HepG2 (cell line): ENCODE results near the gene DHX32. TPM values are rescaled to one million over a fixed set of nuclear protein-coding genes. Genes with fewer than 3 reads are reported as not detected.
"Not testable (repeated sequence)": the region's sequence is repeated elsewhere in the genome, so short reads cannot be mapped to it uniquely, and the experiment has no call there.

ENCODE experiments used
- ATAC-seq: fragments of 200-7000 bp; cut with Tn5 transposase; 3 replicates; pipeline ENCODE4 v1.9.1; 2020; ENCODE audit warnings: mild to moderate bottlenecking, moderate library complexity
- BruUV-seq: library from RNA; stranded (reverse); fragments of 400-500 nt; replicated peaks from 2 replicates; lab custom pipeline; 2021; lab: Mats Ljungman, UMichigan
- CTCF ChIA-PET: fragments of 300-600 bp; formaldehyde crosslinking; extraction: SDS; loops from one replicate; lab custom pipeline; 2021; ENCODE audit warnings: low total read pairs, inconsistent platforms, low intra/inter-chr PET ratio; lab: Yijun Ruan, JAX
- POLR2A ChIA-PET: fragments of 350-600 bp; sonication (Branson Sonifier 250); formaldehyde crosslinking; loops from one replicate; lab custom pipeline; 2020; ENCODE audit warnings: antibody characterized with exemption, inconsistent platforms; lab: Yijun Ruan, JAX
- DNase-seq: peaks from one replicate; pipeline ENCODE4 v3.0.0-alpha.2; 2015; ENCODE audit warnings: low spot score
- FAIRE-seq: peaks from 3 replicates; lab custom pipeline; 2011; peaks lifted over from hg19 to GRCh38; lab: Jason Lieb, UNC
- H2AFZ ChIP-seq: one replicate; pipeline ENCODE4 v1.6.1; 2011; ENCODE audit warnings: low read length, inconsistent platforms
- H3K27ac ChIP-seq: fragments of 300-600 bp; 3 replicates; pipeline ENCODE4 v1.8.0; 2011; ENCODE audit warnings: mixed run types, mild to moderate bottlenecking, mixed read lengths, low read length, inconsistent platforms; ENCODE audit not compliant: insufficient read depth; ENCODE audit errors: extremely low read length
- H3K27me3 ChIP-seq, 2 experiments: fragments of 200-600 bp in 1 of 2; 2 replicates in 1 of 2; 3 replicates in 1 of 2; pipeline versions ENCODE4 v1.6.0 to v1.8.0; 2011; ENCODE audit warnings: low read length in 2 of 2, mild to moderate bottlenecking in 2 of 2, moderate library complexity in 2 of 2, inconsistent platforms in 1 of 2; ENCODE audit not compliant: insufficient read depth in 2 of 2, control insufficient read depth in 1 of 2
- H3K36me3 ChIP-seq, 2 experiments: fragments of 200-600 bp in 1 of 2; replicated peaks in 1 of 2; 2 replicates in 1 of 2; 3 replicates in 1 of 2; pipeline versions ENCODE4 v1.5.1 to v1.8.0; 2011; ENCODE audit warnings: low read length in 2 of 2, inconsistent platforms in 1 of 2; ENCODE audit not compliant: insufficient read depth in 2 of 2, control insufficient read depth in 1 of 2
- H3K4me1 ChIP-seq: 2 replicates; pipeline ENCODE4 v1.5.1; 2012; ENCODE audit warnings: low read length, inconsistent platforms; ENCODE audit not compliant: insufficient read depth
- H3K4me2 ChIP-seq: 2 replicates; pipeline ENCODE4 v1.6.0; 2011; ENCODE audit warnings: low read depth, low read length, inconsistent platforms
- H3K4me3 ChIP-seq, 3 experiments: fragments of 200-600 bp in 1 of 3; sonication (generic), shearing (Covaris generic) in 1 of 3; replicated peaks in 1 of 3; 2 replicates each; pipeline ENCODE4 v1.5.1; 2011 to 2016; ENCODE audit warnings: low read length in 3 of 3, inconsistent platforms in 2 of 3, low read depth in 2 of 3, mild to moderate bottlenecking in 2 of 3, control low read depth in 1 of 3, mixed read lengths in 1 of 3; ENCODE audit not compliant: insufficient read depth in 1 of 3
- H3K79me2 ChIP-seq: one replicate; pipeline ENCODE4 v1.6.1; 2011; ENCODE audit warnings: low read length, inconsistent platforms; ENCODE audit not compliant: insufficient read depth
- H3K9ac ChIP-seq: 2 replicates; pipeline ENCODE4 v1.6.0; 2011; ENCODE audit warnings: mild to moderate bottlenecking, low read depth, low read length, inconsistent platforms; ENCODE audit not compliant: insufficient read depth
- H3K9me3 ChIP-seq: 2 replicates; pipeline ENCODE4 v1.5.1; 2012; ENCODE audit warnings: mild to moderate bottlenecking, low read length
- H4K20me1 ChIP-seq: 2 replicates; pipeline ENCODE4 v1.6.0; 2011; ENCODE audit warnings: inconsistent platforms, mild to moderate bottlenecking, low read length, moderate library complexity; ENCODE audit not compliant: insufficient read depth
- CEBPB ChIP-seq: IDR thresholded peaks from 2 replicates; pipeline ENCODE4 v1.6.1; 2011; ENCODE audit warnings: low read depth, low read length, improper control_type of control experiment, borderline replicate concordance
- PLRG1 ChIP-seq: fragments of 450-650 bp; conservative IDR thresholded peaks from 2 replicates; pipeline ENCODE4 v1.6.1; 2016
- WGBS: methylation state at CpG from one replicate; pipeline ENCODE4 v1.1.6; 2017; ENCODE audit warnings: low lambda C conversion rate; 5-methylcytosine and 5-hydroxymethylcytosine counted together
- in situ Hi-C: cut with HindIII; loops from 2 replicates; pipeline ENCODE4 v1.10.0; 2017; ENCODE audit warnings: low pct_unique_long_range_greater_than_20kb; ENCODE audit not compliant: extremely low pct_ligation_motif_present
- intact Hi-C: fragments of 100-400 bp; cut with micrococcal nuclease; formaldehyde crosslinking; loops from one replicate; pipeline ENCODE4 v1.10.0; 2022; ENCODE audit not compliant: unreplicated experiment
- polyA plus RNA-seq, 8 experiments: library from polyadenylated mRNA; depleted of rRNA in 3 of 8; stranded (reverse) in 7 of 8; unstranded in 1 of 8; fragments of >200 nt; fragmentation: Illumina TruSeq in 4 of 8; extraction: Trizol in 4 of 8; gene quantifications; 2 replicates each; pipeline versions ENCODE4 v1.2.1 to v1.2.3, GENCODE V29; 2011 to 2016; ENCODE audit warnings: low read depth in 4 of 8, missing spikeins in 1 of 8, mixed read lengths in 1 of 8; ENCODE audit not compliant: insufficient read depth in 1 of 8
- total RNA-seq, 5 experiments: library from RNA; depleted of rRNA; stranded (reverse); fragments of >200 nt; fragmentation: Illumina TruSeq; extraction: Trizol; gene quantifications; 2 replicates each; pipeline ENCODE4 v1.2.3, GENCODE V29; 2016; ENCODE audit warnings: low read depth in 1 of 5

Gene DHX32
- total and polyA plus RNA-seq, 2 of the 13 experiments (the other 11 are each of a cell fraction or from before 2014, with no cell fraction given), result 15.5 to 16.5 TPM

DNA sequence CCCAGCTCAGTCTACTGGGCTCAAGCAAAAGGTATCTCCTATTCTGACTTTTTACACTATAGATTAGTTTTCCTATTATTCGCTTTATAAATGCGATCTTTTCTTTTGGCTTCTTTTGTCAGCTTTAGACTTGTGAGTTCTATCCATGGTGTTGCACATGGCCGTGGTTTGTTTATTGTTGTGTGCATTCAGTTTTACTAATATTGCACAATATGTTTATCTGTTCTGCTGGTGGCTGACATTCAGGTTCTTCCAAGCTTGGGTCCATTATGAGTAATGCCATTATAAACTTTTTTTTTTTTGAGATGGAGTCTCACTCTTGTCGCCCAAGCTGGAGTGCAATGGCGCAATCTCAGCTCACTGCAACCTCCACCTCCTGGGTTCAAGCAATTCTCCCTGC lies 46.2 kb upstream of the DHX32 start:
- H3K4me2 ChIP-seq, result not testable (repeated sequence)

DNA sequence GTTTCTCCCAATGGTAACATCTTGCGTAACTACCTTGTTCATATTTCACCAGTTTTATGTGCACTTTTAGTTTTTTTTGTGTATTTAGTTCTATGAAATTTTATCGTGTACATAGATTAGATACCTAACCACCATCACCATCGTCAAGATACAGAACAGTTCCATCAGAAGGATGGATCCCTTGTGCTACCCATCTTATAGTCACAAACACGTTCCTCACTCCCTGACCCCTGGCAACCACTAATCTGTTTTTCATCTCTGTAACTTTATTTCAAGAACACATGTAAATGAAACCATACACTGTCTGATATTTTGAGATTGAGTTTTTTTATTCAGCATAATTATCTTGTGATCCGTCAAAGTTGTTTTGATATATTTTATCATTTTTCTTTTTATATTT lies 45.2 kb upstream of the DHX32 start:
- H3K4me2 ChIP-seq, result no peak overlapping the region
- no peak for FAIRE-seq
- H3K79me2 ChIP-seq, result no peaks in the 10 kb centered on the region
- peaks cover 0 to 5% of the 10 kb centered on the region in 2 experiments; a peak in 1 of 5 replicates for H3K27me3 ChIP-seq
- no peak overlapping the region for H2AFZ ChIP-seq
- no peak overlapping the region for H3K4me3 ChIP-seq
- no TSS peak for BruUV-seq
- TF ChIP-seq PLRG1 (no peak), CEBPB (peak; percentile 34; the same call in 1 of the 2 replicates)
- in situ Hi-C loops, result no loop called here
- no peak for ATAC-seq
- no peak overlapping the region for H3K27ac ChIP-seq
- no peak overlapping the region for H3K9ac ChIP-seq
- ChIA-PET POLR2A (no interaction called here), CTCF (no interaction called here)
- no peaks in the 10 kb centered on the region for H3K36me3 ChIP-seq
- DNase-seq, result no peak
- peaks cover 11% of the 10 kb centered on the region for H3K9me3 ChIP-seq
- intact Hi-C loops, result no loop called here
- WGBS, result 10% methylated on average over 5 of the region's 5 CpGs
- H4K20me1 ChIP-seq, result no peaks in the 10 kb centered on the region
- no peaks in the 10 kb centered on the region for H3K4me1 ChIP-seq

More for the DNA sequence above, 46.2 kb upstream of the DHX32 start:
- FAIRE-seq, CTCF ChIA-PET, H3K27me3 ChIP-seq, DNase-seq, in situ Hi-C loops, H3K36me3 ChIP-seq, H3K4me1 ChIP-seq, ATAC-seq, H3K27ac ChIP-seq, H3K9ac ChIP-seq, H2AFZ ChIP-seq, H3K4me3 ChIP-seq, BruUV-seq, POLR2A ChIA-PET, intact Hi-C loops, H3K79me2 ChIP-seq, H4K20me1 ChIP-seq: not testable (repeated sequence)
- peaks cover 11% of the 10 kb centered on the region for H3K9me3 ChIP-seq
- TF ChIP-seq CEBPB, result peak; percentile 47; the same call in 1 of the 2 replicates
- WGBS, result 41% methylated on average over 5 of the region's 5 CpGs
